ENCODE data around the gene HSD17B2. TPM values are rescaled to one million over a fixed set of nuclear protein-coding genes. Genes with fewer than 3 reads are reported as not detected.

Gene HSD17B2
- total and polyA plus RNA-seq, 2 of the 4 experiments (the other 2 are of a cell fraction), result 0.12 to 0.18 TPM

- no peak overlapping the region for H3K23ac ChIP-seq (ENCODE audit: low read depth, low read length)
- peak overlapping the region; percentile 88 for H4K5ac ChIP-seq (ENCODE audit: low read depth, low read length)
- POLR2A ChIA-PET (ENCODE audit: unreplicated experiment), result no interaction called here
- no peak overlapping the region for H3K9ac ChIP-seq (ENCODE audit: low read depth, low read length)
- H2BK20ac ChIP-seq (ENCODE audit: low read depth, low read length), result no peak overlapping the region
- peak overlapping the region; percentile 56 for H3K4ac ChIP-seq (ENCODE audit: low read depth, low read length)
- dilution Hi-C loops (cut with HindIII; ENCODE audit: low sequenced_read_pairs, unreplicated experiment), result no loop called here
- H3K4me1 ChIP-seq (ENCODE audit: control insufficient read depth, insufficient read depth, low read length), result peaks cover 19% of the 10 kb centered on the region
- ATAC-seq (ENCODE audit: low read depth) (no peak), DNase-seq (no peak)
- no peak overlapping the region for H4K91ac ChIP-seq (ENCODE audit: insufficient read depth, low read depth, low read length)
- no peak overlapping the region for H3K4me2 ChIP-seq (ENCODE audit: low read depth, low read length)
- no peaks in the 10 kb centered on the region for H3K9me3 ChIP-seq (ENCODE audit: control insufficient read depth, insufficient read depth, low read length)
- H2BK5ac ChIP-seq (ENCODE audit: low read depth, low read length, poor library complexity, severe bottlenecking), result no peak overlapping the region
- H4K8ac ChIP-seq (ENCODE audit: low read depth in 2 of 2, low read length in 2 of 2), result peak overlapping the region in 1 of 2 experiments; percentile 52; a peak in 1 of 4 replicates
- H2AK5ac ChIP-seq (ENCODE audit: low read depth, low read length), result peak overlapping the region; percentile 90
- BruUV-seq (replicated peaks), result no TSS peak
- no peak overlapping the region for H2AFZ ChIP-seq (replicated peaks; ENCODE audit: low read length, poor library complexity)
- H3K4me3 ChIP-seq (ENCODE audit: insufficient read depth, low read depth, low read length), result no peak overlapping the region
- no peak for TF ChIP-seq CHD1 (IDR thresholded peaks at IDR 0.05; ENCODE audit: low read depth, low read length)
- no peak for TF ChIP-seq RCOR1 (IDR thresholded peaks at IDR 0.05; ENCODE audit: insufficient replicate concordance, low read length)
- no peak for TF ChIP-seq BHLHE40 (IDR thresholded peaks at IDR 0.05; ENCODE audit: low read depth, low read length)
- TF ChIP-seq POLR2A (IDR thresholded peaks at IDR 0.05; ENCODE audit: low read depth, low read length), result no peak
- no peaks in the 10 kb centered on the region for H3K36me3 ChIP-seq (ENCODE audit: control insufficient read depth, insufficient read depth, low read length)
- H3K9me1 ChIP-seq (ENCODE audit: insufficient read depth, low read length), result no peaks in the 10 kb centered on the region; the same call in 1 of the 2 replicates
- H3K56ac ChIP-seq (ENCODE audit: extremely low read depth, insufficient read depth, low read length), result no peak overlapping the region
- CTCF ChIA-PET, result no interaction called here
- no peak overlapping the region for H2AK9ac ChIP-seq (replicated peaks; ENCODE audit: low read depth, low read length, poor library complexity)
- in situ Hi-C loops (cut with MboI; ENCODE audit: low sequenced_read_pairs), result no loop called here
- H4K20me1 ChIP-seq (ENCODE audit: insufficient read depth, low read length), result no peaks in the 10 kb centered on the region
- peak overlapping the region; percentile 80 for H3K18ac ChIP-seq (ENCODE audit: low read depth, low read length)
- no peak overlapping the region; the same call in 1 of the 2 replicates for H3K14ac ChIP-seq (replicated peaks; ENCODE audit: low read depth, low read length)
- peak overlapping the region; percentile 60; the same call in 1 of the 2 replicates for H3K27ac ChIP-seq (ENCODE audit: insufficient read depth, low read length)
- peak overlapping the region; percentile 44 for H2BK120ac ChIP-seq (ENCODE audit: low read depth, low read length)
- no CpG with 5 or more reads among the region's 8 CpGs for WGBS, 2 experiments (ENCODE audit: extremely low coverage in 2 of 2, insufficient read length in 1 of 2)
- H2BK15ac ChIP-seq (ENCODE audit: low read depth, low read length), result no peak overlapping the region
- no peaks in the 10 kb centered on the region; the same call in 1 of the 2 replicates for H3K27me3 ChIP-seq (ENCODE audit: control insufficient read depth, insufficient read depth, low read length)
- H3K79me1 ChIP-seq (ENCODE audit: low read depth in 1 of 2, low read length in 2 of 2), result no peaks in the 10 kb centered on the region; a peak in 1 of 4 replicates
- intact Hi-C loops (cut with micrococcal nuclease), result no loop called here
These were observed 7.1 kb downstream of the HSD17B2 start for GRCh38 chr16:82042144-82042543.

Data from IMR-90 (cell line).